ENCODE data around the gene SNX13. TPM values are rescaled to one million over a fixed set of nuclear protein-coding genes. Genes with fewer than 3 reads are reported as not detected.

The SNX13 gene
- total RNA-seq, 2 donors from 2014 or later = 54.2 to 73.2 TPM

DNA sequence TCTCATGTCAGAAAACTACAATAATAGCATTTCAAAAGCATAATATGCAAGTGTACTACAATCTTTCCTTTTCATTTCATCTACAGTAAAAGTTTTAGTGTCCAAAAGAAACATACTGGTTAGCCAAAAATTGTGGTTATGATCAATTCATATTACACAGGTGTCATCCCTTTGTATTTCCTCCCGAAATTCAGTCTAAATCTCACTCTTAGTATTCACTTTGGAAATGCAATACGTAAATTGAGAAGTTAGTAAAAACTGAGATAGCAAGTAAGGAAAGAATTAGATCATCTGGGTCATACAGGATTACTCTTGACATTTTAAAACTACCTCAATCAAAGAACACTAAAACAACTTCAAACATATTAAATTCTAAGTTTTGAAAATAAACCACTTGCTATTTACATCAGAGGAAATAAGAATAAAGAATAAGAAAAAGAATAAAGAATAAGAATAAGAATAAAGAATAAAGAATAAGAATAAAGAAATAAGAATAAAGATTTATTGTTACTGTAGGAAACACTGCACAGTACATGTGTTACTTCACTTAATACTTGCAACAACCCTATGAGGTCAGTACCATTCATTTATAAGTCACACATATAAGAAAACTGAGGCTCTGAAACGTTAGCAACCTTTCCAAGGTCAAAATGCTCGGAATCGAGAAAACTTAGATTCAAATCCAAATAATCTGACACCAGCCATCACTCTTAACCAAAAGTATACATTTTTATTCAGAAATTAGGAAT, 10.5 kb downstream of the SNX13 start:
- Histone ChIP-seq H3K36me3 (no peaks in the 10 kb centered on the region), H3K9me3 (no peaks in the 10 kb centered on the region), H3K27me3 (replicated peaks; ENCODE audit: insufficient read depth) (no peaks in the 10 kb centered on the region), H3K27ac (no peak overlapping the region), H3K4me3 (no peak overlapping the region), H3K4me1 (ENCODE audit: control insufficient read depth in 1 of 2, low read depth in 2 of 2) (peaks cover 23 to 43% of the 10 kb centered on the region in 2 donors)
- TF ChIP-seq, protein P1, sequence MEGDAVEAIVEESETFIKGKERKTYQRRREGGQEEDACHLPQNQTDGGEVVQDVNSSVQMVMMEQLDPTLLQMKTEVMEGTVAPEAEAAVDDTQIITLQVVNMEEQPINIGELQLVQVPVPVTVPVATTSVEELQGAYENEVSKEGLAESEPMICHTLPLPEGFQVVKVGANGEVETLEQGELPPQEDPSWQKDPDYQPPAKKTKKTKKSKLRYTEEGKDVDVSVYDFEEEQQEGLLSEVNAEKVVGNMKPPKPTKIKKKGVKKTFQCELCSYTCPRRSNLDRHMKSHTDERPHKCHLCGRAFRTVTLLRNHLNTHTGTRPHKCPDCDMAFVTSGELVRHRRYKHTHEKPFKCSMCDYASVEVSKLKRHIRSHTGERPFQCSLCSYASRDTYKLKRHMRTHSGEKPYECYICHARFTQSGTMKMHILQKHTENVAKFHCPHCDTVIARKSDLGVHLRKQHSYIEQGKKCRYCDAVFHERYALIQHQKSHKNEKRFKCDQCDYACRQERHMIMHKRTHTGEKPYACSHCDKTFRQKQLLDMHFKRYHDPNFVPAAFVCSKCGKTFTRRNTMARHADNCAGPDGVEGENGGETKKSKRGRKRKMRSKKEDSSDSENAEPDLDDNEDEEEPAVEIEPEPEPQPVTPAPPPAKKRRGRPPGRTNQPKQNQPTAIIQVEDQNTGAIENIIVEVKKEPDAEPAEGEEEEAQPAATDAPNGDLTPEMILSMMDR (IDR thresholded peaks at IDR 0.05) = no peak
- DNase-seq (ENCODE audit: low spot score) (no peak), ATAC-seq (ENCODE audit: insufficient number of reproducible peaks, low FRiP score, low read depth) (no peak)

DNA sequence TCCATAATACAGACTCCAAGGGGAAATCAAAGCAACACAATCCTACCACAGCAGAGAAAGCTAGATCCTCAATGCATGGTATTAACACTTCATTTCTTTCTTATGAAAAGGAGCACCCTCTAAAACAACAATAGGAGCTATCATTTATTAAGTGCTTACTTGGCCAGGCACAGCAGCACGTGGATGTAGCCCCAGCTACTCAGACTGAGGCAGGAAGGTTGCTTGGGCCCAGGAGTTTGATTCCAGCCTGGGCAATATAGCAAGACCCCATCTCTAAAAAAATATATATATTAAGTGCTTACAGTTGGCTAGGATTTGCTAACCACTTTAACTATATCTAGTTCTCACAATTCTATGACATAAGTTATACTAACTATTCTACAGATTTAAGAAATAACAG, 12.2 kb downstream of the SNX13 start:
- no peaks in the 10 kb centered on the region for H3K36me3 ChIP-seq
- ATAC-seq (ENCODE audit: insufficient number of reproducible peaks, low FRiP score, low read depth) (no peak), DNase-seq (ENCODE audit: low spot score) (no peak)
- H3K4me3 ChIP-seq = no peak overlapping the region
- H3K27ac ChIP-seq = no peak overlapping the region
- no peaks in the 10 kb centered on the region for H3K27me3 ChIP-seq (replicated peaks; ENCODE audit: insufficient read depth)
- H3K4me1 ChIP-seq (ENCODE audit: control insufficient read depth in 1 of 2, low read depth in 2 of 2) = peaks cover 20 to 41% of the 10 kb centered on the region in 2 donors
- TF ChIP-seq, protein P1 (IDR thresholded peaks at IDR 0.05) = no peak
- H3K9me3 ChIP-seq = no peaks in the 10 kb centered on the region

DNA sequence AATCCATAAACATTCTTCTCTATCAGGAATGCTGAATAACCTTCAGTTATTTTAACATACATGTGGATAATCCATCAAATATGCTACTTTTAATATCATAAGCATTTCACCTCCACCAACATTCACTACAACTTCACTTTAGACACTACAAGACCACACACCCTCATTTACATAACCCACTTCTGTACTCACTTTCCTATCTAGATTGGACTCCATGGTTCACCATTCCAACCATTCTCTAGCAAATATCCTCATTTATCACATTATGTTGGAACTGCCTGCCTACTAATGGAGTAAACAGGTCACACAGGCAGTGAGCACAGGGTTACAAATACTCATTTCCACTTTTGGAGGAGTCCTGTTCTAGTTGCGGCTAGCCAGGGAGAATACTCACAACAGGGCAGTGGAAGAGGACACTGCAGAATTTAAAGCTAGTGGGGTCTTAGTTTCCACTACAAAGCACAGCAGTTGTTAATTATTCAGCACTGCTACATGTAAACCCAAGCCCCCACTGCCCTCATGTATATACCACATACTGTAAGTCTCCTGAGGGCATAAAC, 18.4 kb downstream of the SNX13 start:
- peaks cover 4% of the 10 kb centered on the region for H3K9me3 ChIP-seq
- ATAC-seq (ENCODE audit: insufficient number of reproducible peaks, low FRiP score, low read depth) (no peak), DNase-seq (ENCODE audit: low spot score) (no peak)
- TF ChIP-seq, protein P1 (IDR thresholded peaks at IDR 0.05) = no peak
- H3K27me3 ChIP-seq (replicated peaks; ENCODE audit: insufficient read depth) = no peaks in the 10 kb centered on the region
- no peak overlapping the region for H3K27ac ChIP-seq
- no peaks in the 10 kb centered on the region for H3K36me3 ChIP-seq
- H3K4me1 ChIP-seq (ENCODE audit: control insufficient read depth in 1 of 2, low read depth in 2 of 2) = peaks cover 7 to 25% of the 10 kb centered on the region in 2 donors
- H3K4me3 ChIP-seq = no peak overlapping the region

DNA sequence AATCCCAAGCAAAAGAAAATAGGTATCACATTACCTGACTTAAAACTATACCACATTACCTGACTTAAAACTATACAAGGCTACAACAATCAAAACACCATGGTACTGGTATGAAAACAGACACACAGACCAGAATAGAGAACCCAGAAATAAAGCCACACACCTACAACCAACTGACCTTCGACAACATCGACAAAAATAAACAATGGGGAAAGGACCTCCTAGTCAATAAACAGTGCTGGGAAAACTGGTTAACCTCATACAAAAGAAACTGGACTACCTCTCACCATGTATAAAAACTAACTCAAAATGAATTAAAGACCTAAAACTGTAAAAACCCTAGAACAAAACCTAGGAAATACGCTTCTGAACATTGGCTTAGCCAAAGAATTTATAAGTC, 22.5 kb downstream of the SNX13 start:
- Histone ChIP-seq H3K4me3 (no peak overlapping the region), H3K9me3 (peaks cover 4% of the 10 kb centered on the region), H3K27ac (no peak overlapping the region), H3K27me3 (replicated peaks; ENCODE audit: insufficient read depth) (no peaks in the 10 kb centered on the region), H3K36me3 (no peaks in the 10 kb centered on the region), H3K4me1 (ENCODE audit: control insufficient read depth in 1 of 2, low read depth in 2 of 2) (peaks cover 3 to 16% of the 10 kb centered on the region in 2 donors)
- ATAC-seq (ENCODE audit: insufficient number of reproducible peaks, low FRiP score, low read depth) (no peak), DNase-seq (ENCODE audit: low spot score) (no peak)
- TF ChIP-seq, protein P1 (IDR thresholded peaks at IDR 0.05) = no peak

DNA sequence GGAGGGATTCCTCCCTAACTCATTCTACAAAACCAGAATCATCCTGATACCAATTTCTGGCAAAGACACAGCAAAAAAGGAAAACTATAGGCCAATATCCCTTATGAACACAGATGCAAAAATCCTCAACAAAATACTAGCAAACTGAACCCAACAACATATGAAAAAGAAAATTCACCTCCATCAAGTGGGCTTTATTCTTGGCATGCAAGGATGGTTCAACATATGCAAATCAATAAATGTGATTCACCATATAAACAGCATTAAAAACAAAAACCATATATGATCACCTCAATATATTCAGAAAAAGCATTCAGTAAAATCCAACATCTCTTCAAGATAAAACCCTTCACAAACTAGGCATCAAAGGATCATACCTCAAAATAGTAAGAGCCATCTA, 23.5 kb downstream of the SNX13 start:
- H3K4me3 ChIP-seq = no peak overlapping the region
- no peaks in the 10 kb centered on the region for H3K27me3 ChIP-seq (replicated peaks; ENCODE audit: insufficient read depth)
- peaks cover 3 to 6% of the 10 kb centered on the region in 2 donors for H3K4me1 ChIP-seq (ENCODE audit: control insufficient read depth in 1 of 2, low read depth in 2 of 2)
- ATAC-seq (ENCODE audit: insufficient number of reproducible peaks, low FRiP score, low read depth) = no peak
- H3K27ac ChIP-seq = no peak overlapping the region
- DNase-seq (ENCODE audit: low spot score) = no peak
- H3K9me3 ChIP-seq = peaks cover 4% of the 10 kb centered on the region
- TF ChIP-seq, protein P1 (IDR thresholded peaks at IDR 0.05) = no peak
- no peaks in the 10 kb centered on the region for H3K36me3 ChIP-seq
